Liver (tissue), 9 donors: ENCODE measurements around the gene SMIM1. TPM values are rescaled to one million over a fixed set of nuclear protein-coding genes. Genes with fewer than 3 reads are reported as not detected.

Source experiments
- DNase-seq: peaks from one replicate; pipeline ENCODE4 v3.0.0-alpha.2; 2017; ENCODE audit warnings: low spot score
- H3K27ac ChIP-seq, 2 donors: one replicate each; pipeline ENCODE4 v1.7.0; 2013; ENCODE audit warnings: inconsistent platforms in 2 of 2, low read length in 2 of 2, control low read depth in 1 of 2, low read depth in 1 of 2, mild to moderate bottlenecking in 1 of 2
- H3K27me3 ChIP-seq, 4 donors: one replicate each; pipeline versions ENCODE4 v1.6.1 to v1.7.0; 2013; ENCODE audit warnings: low read length in 3 of 4, inconsistent platforms in 1 of 4, mild to moderate bottlenecking in 1 of 4, moderate library complexity in 1 of 4; ENCODE audit not compliant: control insufficient read depth in 4 of 4, insufficient read depth in 4 of 4
- H3K36me3 ChIP-seq, 4 donors: one replicate each; pipeline versions ENCODE4 v1.6.1 to v1.7.0; 2013; ENCODE audit warnings: low read length in 3 of 4, mild to moderate bottlenecking in 3 of 4, low read depth in 1 of 4, moderate library complexity in 1 of 4; ENCODE audit not compliant: control insufficient read depth in 4 of 4, insufficient read depth in 3 of 4
- H3K4me1 ChIP-seq, 4 donors: one replicate each; pipeline versions ENCODE4 v1.6.1 to v1.7.0; 2013; ENCODE audit warnings: low read length in 3 of 4, mild to moderate bottlenecking in 3 of 4, moderate library complexity in 1 of 4; ENCODE audit not compliant: control insufficient read depth in 4 of 4, insufficient read depth in 4 of 4
- H3K4me3 ChIP-seq, 3 donors: one replicate each; pipeline versions ENCODE4 v1.6.1 to v1.7.0; 2013; ENCODE audit warnings: low read length in 3 of 3, control low read depth in 1 of 3, low read depth in 1 of 3, mild to moderate bottlenecking in 1 of 3
- H3K9ac ChIP-seq, 2 donors: one replicate each; pipeline ENCODE4 v1.7.0; 2013; ENCODE audit warnings: low read length in 2 of 2, mild to moderate bottlenecking in 2 of 2, moderate library complexity in 2 of 2, control low read depth in 1 of 2, low read depth in 1 of 2
- H3K9me3 ChIP-seq, 4 donors: one replicate each; pipeline versions ENCODE4 v1.6.1 to v1.7.0; 2013; ENCODE audit warnings: low read length in 3 of 4; ENCODE audit not compliant: control insufficient read depth in 4 of 4
- ATF3 ChIP-seq: IDR thresholded peaks from 2 replicates; pipeline ENCODE4 v1.6.1; 2016; ENCODE audit warnings: antibody characterized with exemption
- CTCF ChIP-seq: fragments of 150-350 bp; IDR thresholded peaks from 2 replicates; pipeline ENCODE4 v1.5.1; 2017; ENCODE audit warnings: improper control_type of control experiment, low read depth, low read length; ENCODE audit not compliant: missing input control
- FOXA1 ChIP-seq: IDR thresholded peaks from 2 replicates; pipeline ENCODE4 v1.6.1; 2016; ENCODE audit warnings: antibody characterized with exemption
- GABPA ChIP-seq, 2 donors: IDR thresholded peaks in 1 of 2; conservative IDR thresholded peaks in 1 of 2; 2 replicates each; pipeline ENCODE4 v1.6.1; 2016; ENCODE audit warnings: antibody characterized with exemption in 2 of 2, mild to moderate bottlenecking in 1 of 2, moderate library complexity in 1 of 2
- HNF4A ChIP-seq, 2 donors: conservative IDR thresholded peaks; 2 replicates each; pipeline ENCODE4 v1.6.1; 2016; ENCODE audit warnings: antibody characterized with exemption in 2 of 2, mild to moderate bottlenecking in 2 of 2
- HNF4G ChIP-seq: IDR thresholded peaks from 2 replicates; pipeline ENCODE4 v1.6.1; 2016; ENCODE audit warnings: antibody characterized with exemption
- JUND ChIP-seq, 2 donors: IDR thresholded peaks; 2 replicates each; pipeline ENCODE4 v1.6.1; 2016; ENCODE audit warnings: antibody characterized with exemption in 2 of 2
- MAX ChIP-seq: IDR thresholded peaks from 2 replicates; pipeline ENCODE4 v1.6.1; 2016; ENCODE audit warnings: antibody characterized with exemption
- NR2F2 ChIP-seq: IDR thresholded peaks from 2 replicates; pipeline ENCODE4 v1.6.1; 2016; ENCODE audit warnings: antibody characterized with exemption
- RAD21 ChIP-seq, 2 donors: IDR thresholded peaks; 2 replicates each; pipeline ENCODE4 v1.6.1; 2016; ENCODE audit warnings: antibody characterized with exemption in 2 of 2, mild to moderate bottlenecking in 2 of 2
- REST ChIP-seq: IDR thresholded peaks from 2 replicates; pipeline ENCODE4 v1.6.1; 2016; ENCODE audit warnings: antibody characterized with exemption, mild to moderate bottlenecking
- RXRA ChIP-seq, 2 donors: IDR thresholded peaks; 2 replicates each; pipeline ENCODE4 v1.6.1; 2017 to 2018; ENCODE audit warnings: antibody characterized with exemption in 2 of 2, mild to moderate bottlenecking in 1 of 2
- SP1 ChIP-seq: IDR thresholded peaks from 2 replicates; pipeline ENCODE4 v1.6.1; 2018; ENCODE audit warnings: antibody characterized with exemption, mild to moderate bottlenecking
- TAF1 ChIP-seq: conservative IDR thresholded peaks from 2 replicates; pipeline ENCODE4 v1.6.1; 2016; ENCODE audit warnings: antibody characterized with exemption, mild to moderate bottlenecking
- ZBTB33 ChIP-seq: IDR thresholded peaks from 2 replicates; pipeline ENCODE4 v1.6.1; 2016; ENCODE audit warnings: antibody characterized with exemption
- WGBS: extraction: QIAGEN DNeasy Blood & Tissue Kit; methylation state at CpG from one replicate; pipeline ENCODE4 v1.1.7; 2013; 5-methylcytosine and 5-hydroxymethylcytosine counted together
- polyA plus RNA-seq, 2 donors: library from polyadenylated mRNA; stranded (reverse) in 1 of 2; unstranded in 1 of 2; fragments of 200-250 nt in 1 of 2; fragments of >200 nt in 1 of 2; fragmentation: Nextera tagmentation in 1 of 2; extraction: Ambion mirVana in 1 of 2; gene quantifications; one replicate each; pipeline versions ENCODE4 v1.2.1 to v1.2.3, GENCODE V29; 2013 to 2015
- total RNA-seq, 2 donors: library from RNA; depleted of rRNA; stranded (reverse); fragments of >200 nt; gene quantifications; one replicate each; pipeline ENCODE4 v1.2.3, GENCODE V29; 2014
- donor health status: healthy.
- donor health status: healthy.
- donor health status: healthy.
- donor health status: healthy.
- donor health status: healthy.

SMIM1 gene
- total and polyA plus RNA-seq, 4 donors, result 1.8 to 82.9 (median 10.3) TPM

- 94% methylated on average over 16 of the region's 16 CpGs for WGBS
- H3K9me3 ChIP-seq, result no peaks in the 10 kb centered on the region
- no peak for TF ChIP-seq ATF3
- no peak for TF ChIP-seq GABPA (IDR thresholded peaks at IDR 0.05 in 1 of 2, conservative IDR thresholded peaks at IDR 0.05 in 1 of 2)
- TF ChIP-seq REST, result no peak
- no peak for TF ChIP-seq HNF4G
- no peak for TF ChIP-seq JUND (IDR thresholded peaks at IDR 0.05)
- TF ChIP-seq FOXA1, result no peak
- no peak for TF ChIP-seq ZBTB33
- TF ChIP-seq TAF1, result no peak
- no peak for TF ChIP-seq MAX
- no peak for TF ChIP-seq CTCF
- TF ChIP-seq NR2F2, result no peak
- no peak for TF ChIP-seq RXRA (IDR thresholded peaks at IDR 0.05)
- no peak for TF ChIP-seq RAD21 (IDR thresholded peaks at IDR 0.05)
- TF ChIP-seq SP1, result no peak
- peaks cover 1 to 28% (median 8%) of the 10 kb centered on the region in 4 donors for H3K36me3 ChIP-seq
- DNase-seq, result no peak
- no peak overlapping the region for H3K27ac ChIP-seq
- no peak overlapping the region for H3K4me3 ChIP-seq
- H3K4me1 ChIP-seq, result peaks cover 1 to 14% (median 10%) of the 10 kb centered on the region in 4 donors
- H3K27me3 ChIP-seq, result no peaks in the 10 kb centered on the region
- no peak overlapping the region for H3K9ac ChIP-seq
Observed at GRCh38 chr1:3734602-3735001, 37.9 kb upstream of the SMIM1 start.

GRCh38 chr1:3735027-3735681, 37.4 kb upstream of the SMIM1 start:
- peaks cover 1 to 19% (median 13%) of the 10 kb centered on the region in 4 donors for H3K4me1 ChIP-seq
- TF ChIP-seq JUND (IDR thresholded peaks at IDR 0.05) (no peak), RAD21 (IDR thresholded peaks at IDR 0.05) (no peak), MAX (no peak), CTCF (no peak), ATF3 (no peak), HNF4A (conservative IDR thresholded peaks at IDR 0.05) (no peak), TAF1 (no peak)
- 93% methylated on average over 12 of the region's 12 CpGs for WGBS

More at GRCh38 chr1:3735027-3735681, 37.4 kb upstream of the SMIM1 start:
- no peak for DNase-seq
- H3K27me3 ChIP-seq, result no peaks in the 10 kb centered on the region
- no peak overlapping the region for H3K4me3 ChIP-seq
- no peaks in the 10 kb centered on the region for H3K9me3 ChIP-seq
- H3K9ac ChIP-seq, result no peak overlapping the region
- no peak overlapping the region for H3K27ac ChIP-seq
- peaks cover 1 to 28% (median 8%) of the 10 kb centered on the region in 4 donors for H3K36me3 ChIP-seq
